ENCODE results near the gene LRSAM1.

Gene LRSAM1

DNA sequence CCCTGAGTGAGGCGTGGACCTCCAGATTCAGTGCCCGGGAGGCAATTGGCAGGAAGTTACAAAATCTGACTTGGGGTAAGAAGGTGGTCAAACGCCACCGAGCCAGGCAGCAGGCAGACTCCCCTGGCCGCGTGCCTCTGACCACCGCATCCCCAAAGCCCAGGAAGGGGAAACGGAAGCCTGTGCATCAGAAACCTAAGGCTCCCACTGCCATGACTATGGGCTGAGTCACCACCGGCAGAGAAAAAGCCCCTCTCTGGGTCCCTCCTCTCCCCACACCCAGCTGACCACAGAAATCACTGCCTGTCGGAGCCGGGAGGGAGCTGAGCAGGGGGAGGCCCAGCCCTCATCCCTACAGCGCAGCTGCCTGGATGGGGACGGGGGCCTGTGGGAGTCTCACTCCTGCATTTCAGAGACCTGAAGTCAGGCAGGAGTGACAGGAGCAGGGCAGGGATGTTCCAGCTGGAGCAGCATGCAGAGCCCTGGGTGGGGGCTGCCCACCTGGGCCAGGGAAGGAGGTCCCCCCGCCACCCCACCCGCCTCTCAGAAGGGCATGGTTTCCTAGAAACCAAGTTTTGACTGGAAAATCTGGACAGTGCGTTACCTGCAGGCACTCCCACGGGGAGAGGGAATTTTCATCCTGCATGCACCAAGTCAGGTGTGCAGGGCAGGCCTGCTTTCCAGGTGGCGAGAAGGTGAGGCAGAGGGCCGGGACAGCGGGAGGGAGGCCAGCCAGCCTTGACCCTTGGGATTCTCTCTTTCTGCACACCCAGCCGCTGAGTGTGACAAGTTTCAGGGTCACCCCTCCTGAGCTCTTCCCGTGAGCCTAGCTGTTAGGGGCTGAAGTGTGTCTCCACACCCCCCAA, 68.2 kb downstream of the LRSAM1 start:
- peak; percentile 98 for DNase-seq

DNA sequence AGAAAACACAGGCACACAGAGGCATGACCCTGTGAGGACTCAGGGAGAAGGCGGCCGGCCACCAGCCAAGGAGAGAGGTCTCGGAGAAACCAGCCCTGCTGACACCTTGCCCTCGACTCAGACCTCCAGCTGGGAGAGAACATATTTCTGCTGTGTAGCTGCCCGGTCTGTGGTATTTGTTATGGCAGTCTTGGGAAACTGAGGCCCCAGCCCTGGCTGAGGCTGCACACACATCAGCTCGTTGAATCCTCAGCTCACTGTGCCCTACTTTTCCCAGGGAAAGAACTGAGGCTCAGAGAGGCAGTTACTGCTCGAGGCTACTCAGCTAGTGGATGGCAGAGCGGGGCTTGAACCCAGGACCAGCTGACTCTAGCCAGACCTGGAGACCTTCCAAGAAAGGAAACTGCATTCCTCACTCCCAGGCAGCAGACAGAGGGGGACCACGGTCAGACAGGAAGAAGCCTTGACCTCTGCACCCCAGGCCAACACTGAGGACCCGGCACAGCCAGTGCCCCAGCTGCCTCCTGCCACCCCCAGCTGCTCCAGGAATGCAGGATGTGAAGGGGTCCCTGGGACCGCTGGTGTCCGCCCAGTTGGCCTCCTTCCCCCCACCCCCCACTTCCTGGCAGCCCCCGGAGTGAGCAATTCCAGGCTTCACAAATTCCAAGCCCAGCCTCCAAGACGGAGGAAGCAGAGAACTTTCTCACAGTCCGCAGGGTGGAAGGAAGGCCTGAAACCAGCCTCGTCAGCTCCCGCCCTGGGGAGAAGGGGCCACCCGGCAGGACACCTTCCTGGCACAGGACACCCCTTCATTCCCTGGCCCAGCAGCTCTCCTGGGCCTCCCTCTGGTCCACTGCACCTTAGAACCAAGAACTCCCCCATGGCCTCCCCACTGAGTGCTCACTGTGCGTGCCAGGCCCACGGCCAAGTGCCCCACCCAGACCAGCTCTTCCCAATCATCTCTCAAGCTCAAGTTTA, 69.9 kb downstream of the LRSAM1 start:
- peak; percentile 83 for DNase-seq

DNA sequence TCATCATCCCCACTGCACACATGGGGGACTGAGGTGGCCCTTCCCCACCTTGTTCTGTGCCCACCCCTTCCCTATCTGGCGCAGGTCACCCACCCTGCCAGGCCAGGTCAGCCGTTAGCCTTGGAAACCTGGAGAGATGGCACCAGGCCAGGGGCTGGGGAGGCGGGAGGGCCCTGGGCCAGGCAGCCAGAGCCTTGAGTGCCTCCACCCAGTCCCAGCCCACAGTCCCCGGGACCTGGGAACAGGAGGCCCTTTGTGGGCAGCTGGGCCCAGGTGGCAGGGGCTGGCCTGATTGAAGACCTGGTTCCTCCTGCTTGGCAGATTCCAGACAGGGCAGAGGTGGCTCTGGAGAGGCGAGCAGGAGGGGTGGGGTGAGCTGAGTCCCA, 70.6 kb downstream of the LRSAM1 start:
- DNase-seq, result peak; percentile 61

DNA sequence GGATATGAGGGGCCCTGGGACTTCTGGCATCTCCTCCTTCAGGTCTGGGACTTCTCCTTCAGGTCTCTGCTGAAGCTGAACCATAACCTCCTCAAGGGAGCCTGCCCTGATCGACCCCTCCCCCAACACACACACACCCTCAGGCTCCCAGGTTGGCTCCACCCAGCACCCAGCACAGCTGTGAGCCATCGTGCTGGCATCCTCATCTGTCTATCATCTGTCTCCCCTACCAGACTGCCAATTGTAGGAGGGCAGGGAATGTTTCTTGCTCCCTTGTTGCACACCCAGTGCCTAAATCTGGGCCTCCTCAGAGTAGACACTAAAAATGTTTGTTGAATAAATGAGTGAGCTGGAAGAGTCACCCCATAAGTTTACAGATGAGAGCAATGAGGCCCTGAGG, 71.4 kb downstream of the LRSAM1 start:
- peak; percentile 81 for DNase-seq

DNA sequence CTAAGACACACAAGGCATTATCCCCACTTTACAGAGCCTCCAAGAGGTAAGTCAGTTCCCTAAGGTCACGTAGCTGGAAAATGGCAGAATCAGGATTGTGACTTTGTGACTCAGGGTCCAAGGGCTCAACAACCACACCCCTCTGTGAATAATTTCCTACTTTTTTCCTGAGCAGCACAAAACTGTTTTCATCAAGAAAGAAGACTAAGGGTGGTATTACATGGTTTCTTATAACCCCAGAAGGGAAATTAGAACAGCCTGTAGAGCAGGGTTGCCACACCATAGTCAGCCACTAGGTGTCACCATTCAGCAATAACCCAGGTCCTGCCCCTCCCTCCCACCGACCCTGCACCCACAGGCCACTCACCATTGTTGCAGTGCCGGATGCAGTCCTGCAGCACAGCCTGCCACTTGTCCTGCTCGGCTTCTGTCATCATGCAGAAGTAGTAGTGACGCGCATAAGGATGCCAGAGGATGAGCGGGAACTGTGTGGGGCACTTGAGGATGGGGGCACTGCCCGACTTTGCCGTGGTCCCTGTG, 72.1 kb downstream of the LRSAM1 start:
- DNase-seq, result peak; percentile 58

DNA sequence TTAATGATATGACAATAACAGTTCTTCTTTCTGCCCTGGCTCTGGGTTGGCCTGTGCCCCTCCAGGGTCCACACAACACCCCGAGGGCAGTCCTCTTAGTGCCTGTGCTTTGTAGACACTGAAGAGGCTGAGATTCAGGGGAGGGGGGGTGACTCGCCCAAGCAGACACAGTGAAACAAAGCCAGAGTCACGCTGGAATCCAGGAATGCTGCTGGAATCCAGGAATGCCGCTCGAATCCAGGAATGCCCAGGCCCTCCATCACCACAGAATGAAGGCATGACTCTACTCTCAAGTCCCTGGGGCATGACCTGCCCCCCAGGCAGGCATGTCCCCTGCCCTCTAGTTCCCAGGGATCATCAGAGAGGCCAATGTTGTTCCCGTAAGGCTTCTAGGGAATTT, 73.1 kb downstream of the LRSAM1 start:
- peak; percentile 100 for DNase-seq

DNA sequence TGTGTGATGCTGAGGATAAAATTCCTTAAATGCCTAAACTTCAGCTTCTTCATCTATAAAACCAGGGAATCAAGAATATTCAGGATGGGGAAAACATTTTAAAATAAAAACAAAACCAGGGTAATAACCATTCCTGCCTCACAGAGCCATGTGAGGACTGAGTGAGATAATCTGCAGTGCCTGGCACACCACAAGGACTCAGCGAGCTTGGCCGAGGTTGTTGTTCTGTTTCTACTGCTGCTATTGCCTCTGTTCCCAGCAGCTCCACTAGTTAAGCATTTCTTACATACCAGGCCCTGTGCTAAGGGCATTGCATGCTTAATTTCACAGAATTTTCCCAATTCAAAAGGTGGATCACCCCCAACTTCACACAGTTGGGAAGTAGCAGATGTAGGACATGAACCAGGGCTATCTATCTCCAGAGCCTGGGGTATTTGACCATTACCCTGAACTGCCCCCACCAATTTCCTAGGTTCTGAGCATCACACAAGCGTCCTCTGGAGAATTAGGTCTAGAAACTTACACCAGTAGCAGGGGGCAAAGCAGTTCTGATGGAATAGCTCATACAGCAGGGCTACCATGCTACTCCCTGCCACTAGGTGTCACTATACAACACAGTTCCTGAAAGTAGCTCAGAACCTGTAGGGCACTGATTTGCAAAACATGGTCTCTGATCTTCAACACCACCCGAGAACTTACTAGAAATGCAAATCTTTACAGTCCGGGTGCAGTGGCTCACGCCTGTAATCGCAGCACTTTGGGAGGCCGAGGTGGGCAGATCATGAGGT, 74.3 kb downstream of the LRSAM1 start:
- no peak for DNase-seq

DNA sequence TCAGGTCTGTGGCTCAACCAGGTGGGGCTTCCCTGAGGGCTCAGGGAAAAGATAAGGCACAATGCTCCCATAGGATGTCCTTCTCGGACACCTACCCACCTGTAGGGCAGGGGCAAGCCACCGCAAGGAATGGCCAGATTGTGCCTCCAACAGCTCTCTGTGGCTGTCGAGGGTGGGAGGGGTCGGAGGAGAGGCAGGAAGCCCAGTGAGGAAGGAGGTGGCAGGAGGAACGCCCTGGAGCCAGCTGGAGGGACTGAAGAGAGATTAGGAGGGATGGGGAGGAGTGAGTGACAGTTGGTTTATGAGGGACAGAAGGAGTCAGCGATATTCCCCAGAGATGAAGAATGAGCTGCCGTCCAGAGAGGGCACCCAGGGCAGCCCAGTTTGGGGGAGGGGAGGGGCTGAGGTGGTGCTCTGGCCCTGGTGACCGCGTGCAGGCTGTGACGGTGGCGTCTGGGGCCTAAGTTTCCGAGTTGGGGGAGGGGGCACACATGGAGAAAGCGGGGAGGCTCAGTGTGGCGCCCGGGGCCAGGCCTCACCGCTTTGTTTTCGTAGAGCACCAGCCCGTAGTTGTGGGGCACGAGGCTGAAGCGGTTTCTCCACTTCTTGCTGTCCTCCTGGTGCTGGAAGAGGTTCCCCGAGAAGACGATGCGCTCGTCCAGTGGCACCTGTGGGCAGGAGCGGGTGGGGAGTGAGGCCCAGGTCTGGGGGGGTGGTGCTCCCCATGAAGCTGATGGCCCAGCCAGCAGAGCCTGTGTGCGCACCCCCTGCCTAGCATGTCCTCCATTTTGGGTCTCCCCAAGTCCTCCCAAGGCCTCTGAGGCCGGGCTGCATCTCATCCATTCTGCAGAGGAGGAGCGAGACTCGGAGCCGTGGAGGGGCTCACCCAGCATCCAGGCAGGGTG, 75.6 kb downstream of the LRSAM1 start:
- DNase-seq, result no peak

DNA sequence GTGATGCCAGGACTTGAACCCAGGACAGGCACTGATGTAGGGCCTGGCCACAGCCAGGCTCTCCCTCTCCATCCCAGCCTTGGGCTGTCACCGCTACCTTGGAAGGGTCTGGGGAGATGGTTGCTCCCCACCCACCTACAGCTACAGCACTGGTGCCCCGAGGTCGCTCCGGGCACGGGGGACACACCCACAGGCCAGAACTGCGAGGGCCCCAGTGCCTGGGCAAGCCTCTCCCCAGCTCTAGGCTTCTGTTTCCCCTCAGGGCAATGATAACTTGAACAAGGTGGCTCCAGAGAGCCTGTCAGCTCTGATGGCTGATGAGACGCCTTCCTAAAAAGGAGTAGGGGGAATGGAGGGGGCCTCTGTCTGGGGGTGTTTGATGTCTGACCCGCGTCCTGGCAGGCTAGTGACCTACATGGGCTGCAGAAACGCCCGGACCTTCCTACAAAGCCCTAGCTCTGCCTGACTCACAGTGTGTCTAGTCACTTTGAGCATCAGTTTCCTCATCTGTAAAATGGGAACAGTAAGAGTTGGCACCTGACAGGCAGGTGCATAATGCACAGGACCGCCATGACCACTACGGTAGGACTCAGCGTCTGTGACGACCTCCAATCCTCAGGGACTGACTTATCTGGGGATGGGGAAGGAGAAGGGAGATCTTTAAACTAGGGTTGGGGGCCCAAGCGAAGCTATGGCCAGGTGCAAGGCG, 76.4 kb downstream of the LRSAM1 start:
- DNase-seq, result no peak

DNA sequence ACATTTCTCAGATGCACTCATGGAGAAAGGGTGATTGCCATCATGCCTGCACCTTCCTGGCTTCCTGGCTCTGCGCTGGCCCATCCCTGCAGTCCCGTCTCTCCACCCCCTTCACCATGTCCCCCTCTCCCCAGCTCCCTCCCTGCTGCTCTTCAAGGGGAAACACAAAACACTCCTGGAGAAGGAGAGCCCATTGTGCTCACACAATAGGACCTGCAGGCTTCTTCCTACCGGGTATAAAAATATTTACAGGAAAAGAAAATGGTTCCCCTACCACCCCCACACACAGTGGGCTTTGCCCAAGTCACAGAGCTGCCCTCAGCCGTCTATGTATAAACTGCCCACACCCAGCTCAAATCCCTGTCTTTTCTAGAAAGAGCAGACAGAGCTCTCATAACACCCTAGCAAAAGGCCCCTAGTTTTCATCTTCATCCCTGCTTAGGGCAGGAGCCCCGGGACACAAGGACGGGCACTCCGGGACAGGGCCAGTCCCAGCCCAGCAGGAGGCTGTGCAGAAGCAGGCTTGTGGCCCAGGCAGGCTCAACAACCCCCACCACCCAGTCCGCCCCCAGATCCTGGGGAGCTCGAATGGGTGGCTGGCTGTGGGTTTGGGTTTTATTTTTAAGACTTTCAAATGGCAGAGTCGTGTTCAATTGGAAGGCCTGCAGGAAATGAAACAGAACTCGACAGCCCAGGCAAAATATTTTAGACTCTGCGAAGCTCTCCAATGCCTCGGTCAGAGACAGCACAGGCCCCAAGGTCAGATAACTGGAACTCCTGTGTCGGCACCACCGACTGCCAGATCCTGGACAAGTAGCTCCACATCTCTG, 77.3 kb downstream of the LRSAM1 start:
- DNase-seq, result no peak

DNA sequence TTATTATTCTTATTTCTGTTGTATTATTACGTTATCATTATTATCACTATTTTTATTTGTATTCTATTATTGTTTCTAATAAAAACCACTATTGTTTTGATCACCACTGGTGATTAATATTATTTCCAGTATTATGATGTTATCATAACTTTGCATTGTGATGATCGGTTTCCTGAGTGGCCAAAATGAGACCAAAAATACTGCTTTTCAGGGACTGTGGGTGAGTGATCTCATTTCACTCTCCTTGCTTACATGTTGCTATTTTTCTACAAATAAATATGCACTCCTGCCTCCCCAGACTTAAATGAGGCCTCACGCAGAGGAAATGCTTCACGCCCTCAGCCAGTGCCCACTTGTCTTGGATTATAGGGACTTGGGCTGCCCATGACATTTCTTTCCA, 78.4 kb downstream of the LRSAM1 start:
- DNase-seq, result no peak

DNA sequence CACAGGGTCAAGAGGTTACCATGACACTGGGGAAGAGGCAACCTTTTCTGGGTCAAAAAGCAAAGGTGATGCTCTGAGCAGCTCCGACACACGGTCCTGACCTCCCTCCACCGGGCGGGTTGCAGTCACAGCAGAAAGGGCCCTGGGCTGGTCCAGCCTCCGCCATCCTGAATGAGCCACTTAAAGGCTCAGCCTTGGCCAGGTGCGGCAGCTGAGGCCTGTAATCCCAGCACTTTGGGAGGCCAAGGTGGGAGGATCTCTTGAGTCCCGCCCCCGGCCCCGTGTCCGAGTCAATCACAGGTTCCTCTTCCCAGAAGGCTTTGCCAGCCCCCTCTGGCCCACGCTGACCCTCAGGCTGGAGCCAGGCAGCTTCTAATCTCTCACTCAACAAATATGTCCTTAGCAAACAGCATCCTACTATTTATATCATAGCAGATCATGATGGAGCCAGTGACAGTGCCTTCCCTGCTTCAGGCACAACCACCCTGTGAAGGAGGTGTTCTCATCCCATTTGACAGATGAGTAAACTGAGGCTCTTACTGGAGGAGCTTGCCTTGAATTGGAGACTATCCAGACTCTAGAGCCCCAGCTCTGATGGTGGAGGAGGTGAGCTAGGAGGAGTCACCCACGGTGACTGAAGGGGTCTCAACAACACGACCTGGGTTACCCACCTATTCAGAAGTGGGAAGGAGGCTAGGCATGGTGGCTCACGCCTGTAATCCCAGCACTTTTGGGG, 79.1 kb downstream of the LRSAM1 start:
- no peak for DNase-seq

DNA sequence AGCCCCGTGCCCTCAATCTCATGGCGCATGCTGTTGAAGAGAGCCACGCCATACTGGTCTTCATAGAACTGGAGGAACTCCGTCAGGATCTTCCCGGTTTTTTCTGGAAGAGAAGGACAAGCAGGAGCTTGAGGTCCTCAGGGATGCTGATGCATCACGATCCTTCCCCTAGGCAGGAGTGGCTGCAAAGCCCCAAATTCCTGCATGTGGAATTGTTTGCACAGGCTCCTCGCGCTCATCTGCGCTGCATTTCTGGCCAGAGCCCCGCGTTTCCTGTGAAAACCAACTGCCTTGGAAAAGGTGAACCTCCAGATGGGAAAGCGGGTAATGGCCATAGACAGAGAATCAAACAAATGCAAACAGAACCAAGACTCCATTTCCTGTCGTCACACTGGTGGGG, 80.4 kb downstream of the LRSAM1 start:
- no peak for DNase-seq

DNA sequence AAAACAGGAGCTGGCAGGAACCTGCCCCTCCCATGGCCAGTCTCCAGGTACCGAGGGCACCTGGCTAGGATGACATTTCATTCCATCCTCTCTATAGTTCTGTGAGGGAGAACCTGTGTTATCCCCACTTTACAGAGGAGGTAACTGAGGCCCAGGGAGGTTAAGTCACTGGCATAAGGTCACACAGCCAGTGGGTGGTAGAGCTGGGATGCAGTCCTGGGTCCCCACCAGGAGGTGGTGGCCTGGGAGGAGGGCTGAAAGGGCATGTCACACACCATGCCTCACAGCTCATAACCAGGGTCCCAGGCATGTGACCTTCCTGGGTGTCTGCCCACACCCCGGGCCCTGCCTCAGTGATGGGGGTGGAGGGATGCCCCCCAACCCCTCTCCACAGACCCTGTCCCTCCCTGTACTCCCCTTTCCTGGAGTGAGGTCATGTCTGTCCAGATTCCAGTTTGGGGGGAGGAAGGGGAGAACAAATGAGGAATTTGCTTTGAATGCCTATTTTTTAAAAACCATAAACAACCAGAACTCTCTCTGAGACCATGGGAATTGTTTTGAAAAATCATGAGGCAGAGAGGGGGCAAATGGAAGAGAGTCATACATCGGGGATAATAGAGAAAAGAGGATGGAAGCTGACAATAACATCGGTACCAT, 83.1 kb downstream of the LRSAM1 start:
- no peak for DNase-seq

DNA sequence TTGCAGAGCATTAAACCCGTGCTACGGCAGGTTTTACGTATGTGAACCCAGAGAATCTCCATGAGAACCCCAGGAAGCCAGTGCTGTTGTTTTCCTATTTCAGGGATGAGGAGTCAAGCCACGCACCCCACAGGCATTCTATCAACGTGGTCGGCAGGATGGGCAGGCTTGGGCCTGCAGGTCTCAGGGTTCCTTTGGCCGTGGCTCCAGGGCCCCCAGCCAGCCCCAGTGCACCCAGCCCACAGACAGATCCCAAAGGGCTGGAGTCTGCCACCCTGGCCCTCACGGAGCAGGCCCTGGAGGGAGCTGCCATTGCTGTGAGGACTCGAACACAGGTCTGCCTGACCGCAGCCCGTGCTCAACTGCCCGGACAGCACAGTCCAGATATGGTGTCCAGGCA, 83.6 kb downstream of the LRSAM1 start:
- no peak for DNase-seq

DNA sequence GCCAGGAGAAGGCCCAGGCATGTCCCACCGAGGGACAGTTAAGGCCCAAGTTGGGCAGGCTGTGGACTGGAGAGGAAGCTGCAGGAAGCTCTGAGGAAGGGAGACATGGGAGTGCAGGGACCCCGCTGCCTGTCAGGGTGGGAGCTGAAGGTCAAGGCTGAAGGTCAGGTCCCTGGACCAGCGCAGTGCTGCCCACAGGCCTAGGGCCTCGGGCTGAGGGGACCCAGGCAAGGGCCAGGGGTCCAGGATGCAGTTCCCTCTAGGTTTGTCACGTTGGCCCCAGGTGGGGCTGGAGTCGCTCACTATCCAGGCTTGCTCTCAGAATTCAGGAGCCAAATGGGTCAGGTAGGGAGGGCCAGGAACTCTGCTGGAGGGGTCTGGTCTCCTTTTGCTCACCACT, 84.1 kb downstream of the LRSAM1 start:
- no peak for DNase-seq

DNA sequence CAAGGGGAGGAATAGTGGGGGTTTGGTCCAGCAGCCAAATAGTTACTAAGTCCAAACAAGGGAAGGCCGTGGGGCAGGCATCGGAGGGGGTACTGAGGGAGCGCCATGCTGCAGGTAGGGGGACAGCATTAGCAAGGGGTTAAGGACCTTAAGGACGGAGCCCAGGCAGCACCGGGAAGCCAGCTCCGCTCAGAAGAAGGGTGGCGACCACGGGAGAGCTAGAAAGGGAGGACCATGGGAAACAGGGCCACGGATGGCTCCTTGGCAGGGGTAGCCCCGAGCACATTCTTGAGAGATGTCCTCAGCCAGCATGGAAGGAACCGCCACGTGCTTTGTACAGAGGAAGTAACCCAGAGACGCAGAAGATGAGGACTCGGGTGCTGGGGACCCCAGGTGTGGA, 84.5 kb downstream of the LRSAM1 start:
- DNase-seq, result no peak

DNA sequence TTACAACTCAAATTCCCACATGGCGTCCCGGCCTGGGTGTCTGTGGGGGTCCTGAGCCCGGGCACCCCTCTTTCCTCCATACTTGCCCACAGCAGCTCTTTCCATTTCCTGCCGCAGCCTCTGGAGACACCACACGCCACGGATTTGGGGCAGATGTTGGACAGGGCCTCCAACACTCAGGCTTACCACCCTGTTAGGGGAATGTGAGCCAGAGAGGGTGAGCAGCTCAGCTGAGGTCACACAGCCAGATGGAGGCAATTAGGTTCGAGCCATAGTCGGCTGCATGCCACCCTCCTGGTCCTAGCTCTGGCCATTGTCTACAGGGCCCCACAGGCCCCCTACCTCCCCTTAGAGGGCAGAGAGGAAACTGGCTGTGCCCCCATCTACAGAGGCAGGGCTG, 85.2 kb downstream of the LRSAM1 start:
- DNase-seq, result no peak

DNA sequence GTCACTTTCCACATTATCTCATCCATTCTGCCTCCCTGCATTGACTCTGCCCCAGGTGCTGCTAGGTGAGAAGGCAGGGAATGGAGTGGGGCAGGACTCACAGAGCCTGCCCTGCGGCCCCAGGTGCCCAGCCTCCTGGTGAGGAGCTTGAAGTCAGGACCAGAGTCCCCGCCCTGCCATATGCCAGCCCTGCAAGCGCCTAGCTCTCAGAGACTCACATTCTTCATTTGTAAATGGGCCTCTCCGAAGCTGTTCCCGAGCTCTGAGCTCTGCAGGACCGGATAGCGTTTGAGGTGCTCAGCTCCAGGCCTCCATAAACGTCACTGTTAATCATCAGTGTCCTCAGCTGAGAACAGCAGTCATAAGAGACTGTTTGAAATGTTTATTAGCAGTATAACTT, 85.7 kb downstream of the LRSAM1 start:
- no peak for DNase-seq

Data from islet precursor cell (in vitro differentiated cells).